ENCODE data around the gene POF1B. TPM values are rescaled to one million over a fixed set of nuclear protein-coding genes. Genes with fewer than 3 reads are reported as not detected.

The POF1B gene
- total RNA-seq, 1 experiment from 2014 or later: 24.1 TPM

DNA sequence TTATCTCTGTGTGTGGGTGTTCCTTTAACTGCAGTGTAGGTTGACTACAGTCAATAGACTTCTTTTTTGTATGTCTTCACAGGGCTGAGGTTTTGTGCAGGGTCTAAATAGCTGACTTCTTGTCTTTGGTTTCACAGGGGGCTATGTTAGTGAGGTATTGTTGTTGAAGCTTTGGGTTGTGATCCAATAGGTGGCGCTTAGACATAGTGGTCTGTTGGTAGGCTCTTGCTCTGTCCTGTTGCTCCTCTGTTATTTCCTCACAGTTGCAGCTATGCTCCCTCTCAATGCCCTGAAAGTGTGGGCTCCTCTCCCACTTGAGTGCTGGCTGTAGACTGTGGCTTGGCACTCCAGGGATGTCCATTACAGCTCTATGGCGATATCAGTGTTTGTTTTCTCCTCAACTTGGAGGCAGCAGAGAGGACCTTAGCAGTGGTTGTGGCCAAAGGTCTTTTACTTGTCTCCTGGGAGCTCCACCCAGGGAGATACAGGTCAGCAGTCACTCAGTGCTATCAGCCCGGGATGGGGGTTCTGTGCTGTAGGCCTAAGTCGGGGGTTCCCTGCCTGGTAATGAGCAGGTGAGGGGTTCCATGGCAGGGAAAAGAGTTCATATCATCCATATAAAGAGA is 14.0 kb downstream of the POF1B start:
- no peak for DNase-seq
- peaks cover 12% of the 10 kb centered on the region for H3K9me3 Mint-ChIP-seq (ENCODE audit: low read depth, unreplicated experiment)
- H3K4me3 Mint-ChIP-seq (ENCODE audit: low read depth, unreplicated experiment): no peak overlapping the region
- intact Hi-C loops (cut with micrococcal nuclease; ENCODE audit: unreplicated experiment): no loop called here
- no peaks in the 10 kb centered on the region for H3K36me3 Mint-ChIP-seq (ENCODE audit: insufficient read depth, unreplicated experiment)
- H3K27ac Mint-ChIP-seq (ENCODE audit: unreplicated experiment): no peak overlapping the region
- TF ChIP-seq, protein P1, sequence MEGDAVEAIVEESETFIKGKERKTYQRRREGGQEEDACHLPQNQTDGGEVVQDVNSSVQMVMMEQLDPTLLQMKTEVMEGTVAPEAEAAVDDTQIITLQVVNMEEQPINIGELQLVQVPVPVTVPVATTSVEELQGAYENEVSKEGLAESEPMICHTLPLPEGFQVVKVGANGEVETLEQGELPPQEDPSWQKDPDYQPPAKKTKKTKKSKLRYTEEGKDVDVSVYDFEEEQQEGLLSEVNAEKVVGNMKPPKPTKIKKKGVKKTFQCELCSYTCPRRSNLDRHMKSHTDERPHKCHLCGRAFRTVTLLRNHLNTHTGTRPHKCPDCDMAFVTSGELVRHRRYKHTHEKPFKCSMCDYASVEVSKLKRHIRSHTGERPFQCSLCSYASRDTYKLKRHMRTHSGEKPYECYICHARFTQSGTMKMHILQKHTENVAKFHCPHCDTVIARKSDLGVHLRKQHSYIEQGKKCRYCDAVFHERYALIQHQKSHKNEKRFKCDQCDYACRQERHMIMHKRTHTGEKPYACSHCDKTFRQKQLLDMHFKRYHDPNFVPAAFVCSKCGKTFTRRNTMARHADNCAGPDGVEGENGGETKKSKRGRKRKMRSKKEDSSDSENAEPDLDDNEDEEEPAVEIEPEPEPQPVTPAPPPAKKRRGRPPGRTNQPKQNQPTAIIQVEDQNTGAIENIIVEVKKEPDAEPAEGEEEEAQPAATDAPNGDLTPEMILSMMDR (IDR thresholded peaks at IDR 0.05; ENCODE audit: unreplicated experiment): no peak
- no TSS peak for BruUV-seq (replicated peaks)
- no peaks in the 10 kb centered on the region for H3K4me1 Mint-ChIP-seq (ENCODE audit: low read depth, unreplicated experiment)
- CTCF ChIA-PET: no interaction called here
- H3K27me3 Mint-ChIP-seq (ENCODE audit: unreplicated experiment): no peaks in the 10 kb centered on the region

DNA sequence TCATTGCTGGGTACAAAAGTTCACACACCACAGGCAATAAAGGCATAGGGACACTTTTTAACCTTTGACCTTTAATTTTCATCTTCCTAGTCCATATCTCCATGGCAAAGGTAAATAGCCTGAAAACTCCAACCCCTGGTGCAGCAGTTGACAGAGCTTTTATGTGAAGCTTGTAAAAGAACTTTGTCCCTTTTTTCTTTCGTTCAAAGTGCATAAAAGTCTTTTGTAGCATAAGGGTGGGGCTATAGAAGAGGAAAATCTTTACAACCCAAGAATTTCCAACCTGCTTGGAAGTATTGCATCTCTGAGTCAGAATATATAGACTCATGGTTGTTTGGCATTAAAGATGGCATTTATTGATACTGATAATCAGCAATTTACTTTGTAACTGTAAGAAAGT is 20.4 kb downstream of the POF1B start:
- H3K4me3 Mint-ChIP-seq (ENCODE audit: low read depth, unreplicated experiment): no peak overlapping the region
- no peak for DNase-seq
- H3K4me1 Mint-ChIP-seq (ENCODE audit: low read depth, unreplicated experiment): no peaks in the 10 kb centered on the region
- H3K36me3 Mint-ChIP-seq (ENCODE audit: insufficient read depth, unreplicated experiment): no peaks in the 10 kb centered on the region
- peaks cover 10% of the 10 kb centered on the region for H3K9me3 Mint-ChIP-seq (ENCODE audit: low read depth, unreplicated experiment)
- BruUV-seq (replicated peaks): no TSS peak
- H3K27me3 Mint-ChIP-seq (ENCODE audit: unreplicated experiment): no peaks in the 10 kb centered on the region
- TF ChIP-seq, protein P1 (IDR thresholded peaks at IDR 0.05; ENCODE audit: unreplicated experiment): no peak
- intact Hi-C loops (cut with micrococcal nuclease; ENCODE audit: unreplicated experiment): no loop called here
- CTCF ChIA-PET: no interaction called here
- no peak overlapping the region for H3K27ac Mint-ChIP-seq (ENCODE audit: unreplicated experiment)

DNA sequence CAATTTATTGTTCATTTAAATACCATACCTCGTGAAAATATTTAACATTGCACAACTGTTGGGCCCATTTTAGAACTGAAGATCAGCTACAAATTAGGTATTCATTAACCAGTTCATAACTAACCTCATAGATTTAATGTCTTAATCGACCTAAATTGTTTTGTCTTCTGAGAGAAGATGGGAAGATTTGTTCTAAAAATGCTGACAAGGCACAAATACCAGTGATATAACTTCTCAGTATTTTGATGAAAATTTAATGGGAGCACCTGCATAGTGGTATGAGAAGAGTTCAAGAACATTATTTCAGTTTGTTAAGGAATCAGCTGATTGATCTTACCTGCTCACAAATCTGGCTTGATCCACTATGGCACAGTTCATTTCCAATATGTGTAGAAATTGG is 33.9 kb downstream of the POF1B start:
- CTCF ChIA-PET: no interaction called here
- Mint-ChIP-seq H3K27me3 (ENCODE audit: unreplicated experiment) (no peaks in the 10 kb centered on the region), H3K27ac (ENCODE audit: unreplicated experiment) (no peak overlapping the region), H3K4me3 (ENCODE audit: low read depth, unreplicated experiment) (no peak overlapping the region), H3K36me3 (ENCODE audit: insufficient read depth, unreplicated experiment) (no peaks in the 10 kb centered on the region), H3K4me1 (ENCODE audit: low read depth, unreplicated experiment) (no peaks in the 10 kb centered on the region), H3K9me3 (ENCODE audit: low read depth, unreplicated experiment) (no peaks in the 10 kb centered on the region)
- TF ChIP-seq, protein P1 (IDR thresholded peaks at IDR 0.05; ENCODE audit: unreplicated experiment): no peak
- BruUV-seq (replicated peaks): no TSS peak
- no peak for DNase-seq
- intact Hi-C loops (cut with micrococcal nuclease; ENCODE audit: unreplicated experiment): no loop called here

DNA sequence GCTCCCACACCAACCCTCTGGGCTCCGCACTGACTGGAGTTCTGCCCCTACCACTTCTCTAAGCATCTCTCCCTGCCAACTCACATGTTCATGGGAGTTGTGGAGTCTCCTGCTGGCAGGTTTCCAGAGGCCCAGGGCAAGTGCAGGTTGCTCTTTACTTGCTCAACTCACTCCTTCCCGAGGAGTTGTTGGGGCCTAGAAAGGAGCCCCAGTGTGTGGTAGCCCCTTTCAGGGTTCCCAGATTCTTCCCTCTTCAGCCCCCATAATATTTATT is 52.5 kb downstream of the POF1B start:
- Mint-ChIP-seq H3K27ac (ENCODE audit: unreplicated experiment) (no peak overlapping the region), H3K4me1 (ENCODE audit: low read depth, unreplicated experiment) (no peaks in the 10 kb centered on the region), H3K9me3 (ENCODE audit: low read depth, unreplicated experiment) (peaks cover 2% of the 10 kb centered on the region), H3K27me3 (ENCODE audit: unreplicated experiment) (no peaks in the 10 kb centered on the region), H3K4me3 (ENCODE audit: low read depth, unreplicated experiment) (no peak overlapping the region), H3K36me3 (ENCODE audit: insufficient read depth, unreplicated experiment) (peaks cover 5% of the 10 kb centered on the region)
- DNase-seq: no peak
- CTCF ChIA-PET: no interaction called here
- no TSS peak for BruUV-seq (replicated peaks)
- intact Hi-C loops (cut with micrococcal nuclease; ENCODE audit: unreplicated experiment): no loop called here
- TF ChIP-seq, protein P1 (IDR thresholded peaks at IDR 0.05; ENCODE audit: unreplicated experiment): no peak

Data from Calu3 (cell line).